Right cardiac atrium (tissue), 5 donors: ENCODE measurements around the gene RBL1. TPM values are rescaled to one million over a fixed set of nuclear protein-coding genes. Genes with fewer than 3 reads are reported as not detected.
"Not testable (repeated sequence)": the region's sequence is repeated elsewhere in the genome, so short reads cannot be mapped to it uniquely, and the experiment has no call there.

Experiments
- ATAC-seq, 2 donors: fragments of 200-7000 bp; cut with Tn5 transposase; one replicate each; pipeline versions ENCODE4 v1.8.0 to v1.9.1; 2020; ENCODE audit warnings: moderate library complexity in 2 of 2, mild to moderate bottlenecking in 1 of 2
- DNase-seq, 3 donors: peaks; one replicate each; pipeline ENCODE4 v3.0.0-alpha.2; 2020
- H3K27ac ChIP-seq: one replicate; pipeline ENCODE4 v1.5.1; 2013; ENCODE audit warnings: mild to moderate bottlenecking, low read length, control low read depth, moderate library complexity
- H3K27me3 ChIP-seq: one replicate; pipeline ENCODE4 v1.6.1; 2013; ENCODE audit not compliant: control insufficient read depth, insufficient read depth
- H3K4me1 ChIP-seq: one replicate; pipeline ENCODE4 v1.6.1; 2013; ENCODE audit warnings: low read length; ENCODE audit not compliant: control insufficient read depth, insufficient read depth
- H3K4me3 ChIP-seq: one replicate; pipeline ENCODE4 v1.5.1; 2013; ENCODE audit warnings: low read length, control low read depth
- H3K9me3 ChIP-seq: one replicate; pipeline ENCODE4 v1.6.1; 2013; ENCODE audit warnings: low read length; ENCODE audit not compliant: control insufficient read depth
- WGBS: extraction: QIAGEN DNeasy Blood & Tissue Kit; methylation state at CpG from one replicate; pipeline ENCODE4 v1.1.7; 2013; 5-methylcytosine and 5-hydroxymethylcytosine counted together
- intact Hi-C, 4 donors: fragments of 100-400 bp; cut with DNase I; formaldehyde crosslinking; loops; one replicate each; pipeline versions ENCODE4 v1.11.0 to v1.14.0; 2022 to 2023
- polyA plus RNA-seq: library from polyadenylated mRNA; stranded (reverse); fragments of 200-250 nt; gene quantifications from one replicate; pipeline ENCODE4 v1.2.3, GENCODE V29; 2013
- total RNA-seq, 4 donors: library from RNA; stranded (reverse); fragmentation: NEBNext Ultra II Directional; extraction: Animal tissue kit (Norgen Biotek cat#: 25700); gene quantifications; one replicate each; pipeline ENCODE4 v1.2.1, GENCODE V29; 2021
- donor health status: healthy with polysubstance abuse.
- donor health status: DM: no; HTN: yes; CAD: no.
- donor health status: DM: no; HTN: no; CAD: no.
- donor health status: DM: no; HTN: yes; CAD: no; lungs with severe emphysema.
- donor health status: DM: yes; HTN: yes; CAD: no.

Gene RBL1
- total and polyA plus RNA-seq, 5 donors: 1.3 to 4.2 (median 3.7) TPM

DNA sequence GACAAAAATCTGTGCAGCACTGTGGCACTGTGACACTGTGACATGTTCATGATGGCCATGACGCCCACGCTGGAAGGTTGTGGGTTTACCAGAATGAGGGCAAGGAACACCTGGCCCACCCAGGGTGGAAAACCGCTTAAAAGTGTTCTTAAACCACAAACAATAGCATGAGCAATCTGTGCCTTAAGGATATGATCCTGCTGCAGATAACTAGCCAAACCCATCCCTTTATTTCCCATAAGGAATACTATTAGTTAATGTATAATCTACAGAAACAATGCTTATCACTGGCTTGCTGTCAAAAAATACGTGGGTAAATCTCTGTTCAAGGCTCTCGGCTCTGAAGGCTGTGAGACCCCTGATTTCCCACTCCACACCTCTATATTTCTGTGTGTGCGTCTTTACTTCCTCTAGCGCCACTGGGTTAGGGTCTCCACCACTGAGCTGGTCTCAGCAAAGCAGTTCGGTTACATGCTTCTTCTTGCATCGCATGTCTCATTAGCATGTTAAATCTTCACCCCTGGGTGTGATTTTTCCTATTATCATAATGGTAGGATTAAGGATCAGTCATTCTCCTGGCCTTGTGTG, 133.3 kb downstream of the RBL1 start:
- ATAC-seq: not testable (repeated sequence)
- WGBS: 79% methylated on average over 9 of the region's 9 CpGs

DNA sequence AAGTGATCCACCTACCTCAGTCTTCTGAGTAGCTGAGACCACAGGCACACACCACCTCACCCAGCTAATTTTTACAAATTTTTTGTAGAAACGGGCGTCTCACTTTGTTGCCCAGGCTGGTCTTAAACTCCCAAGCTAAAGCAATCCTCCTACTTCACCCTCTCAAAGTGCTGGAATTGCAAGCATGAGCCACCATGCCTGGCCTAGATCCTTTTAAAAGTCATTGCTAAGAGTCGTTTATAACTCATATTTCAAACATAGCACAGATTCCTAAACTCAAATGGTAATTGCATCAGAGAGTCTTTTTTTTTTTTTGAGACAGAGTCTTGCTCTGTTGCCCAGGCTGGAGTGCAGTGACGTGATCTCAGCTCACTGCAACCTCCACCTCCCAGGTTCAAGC, 136.6 kb downstream of the RBL1 start:
- no peak overlapping the region for H3K4me3 ChIP-seq
- ATAC-seq: no peak
- no peak overlapping the region for H3K27ac ChIP-seq
- no peaks in the 10 kb centered on the region for H3K4me1 ChIP-seq
- no peaks in the 10 kb centered on the region for H3K9me3 ChIP-seq
- WGBS: 83% methylated on average over 4 of the region's 4 CpGs
- intact Hi-C loops: no loop called here
- DNase-seq: no peak
- no peaks in the 10 kb centered on the region for H3K27me3 ChIP-seq

More for the DNA sequence above, 133.3 kb downstream of the RBL1 start:
- H3K4me1 ChIP-seq, DNase-seq, H3K4me3 ChIP-seq, intact Hi-C loops, H3K27ac ChIP-seq, H3K9me3 ChIP-seq, H3K27me3 ChIP-seq: not testable (repeated sequence)

DNA sequence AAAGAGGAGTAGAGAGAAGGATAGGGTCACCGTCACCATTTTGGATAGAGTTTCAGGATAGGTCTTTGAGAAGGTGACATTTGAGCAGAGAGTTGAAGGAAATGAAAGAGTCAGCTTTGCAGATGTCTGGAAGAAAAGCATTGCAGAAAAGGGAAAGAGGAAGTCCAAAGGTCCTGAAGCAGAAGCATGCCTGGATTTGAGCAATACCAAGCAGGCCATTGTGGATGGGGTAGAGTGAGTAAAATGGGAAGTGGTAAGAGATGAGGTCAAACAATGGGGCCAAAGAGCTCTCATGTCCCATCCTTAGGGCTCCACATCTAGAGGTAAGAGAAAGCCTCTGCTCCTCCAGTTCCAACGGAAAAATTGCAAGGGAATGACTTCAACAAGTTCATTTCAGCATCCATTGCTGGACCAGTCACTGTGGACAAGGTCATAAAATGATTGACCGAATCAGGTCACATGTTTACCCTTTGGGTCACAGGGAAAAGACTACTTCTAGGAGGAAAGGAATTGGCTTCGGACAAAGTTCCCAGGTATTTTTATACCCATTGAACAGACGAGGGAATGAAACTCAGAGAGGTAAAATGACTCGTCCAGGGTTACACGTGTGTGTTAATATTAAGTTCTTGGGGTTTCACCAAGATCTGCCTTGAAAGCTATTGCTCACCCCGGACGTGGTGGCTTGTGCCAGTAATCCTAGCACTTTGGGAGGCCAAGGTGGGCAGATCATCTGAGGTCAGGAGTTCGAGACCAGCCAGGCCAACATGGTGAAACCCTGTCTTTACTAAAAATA, 137.7 kb downstream of the RBL1 start:
- no peaks in the 10 kb centered on the region for H3K27me3 ChIP-seq
- no peak overlapping the region for H3K27ac ChIP-seq
- no peaks in the 10 kb centered on the region for H3K9me3 ChIP-seq
- 85% methylated on average over 10 of the region's 10 CpGs for WGBS
- peak in 1 of 2 donors; percentile 57 for ATAC-seq
- H3K4me3 ChIP-seq: no peak overlapping the region
- DNase-seq: no peak
- intact Hi-C loops: no loop called here
- H3K4me1 ChIP-seq: no peaks in the 10 kb centered on the region

- DNase-seq: no peak
- Histone ChIP-seq H3K9me3 (no peaks in the 10 kb centered on the region), H3K4me1 (no peaks in the 10 kb centered on the region), H3K27me3 (no peaks in the 10 kb centered on the region), H3K27ac (no peak overlapping the region), H3K4me3 (no peak overlapping the region)
- intact Hi-C loops: no loop called here
- ATAC-seq: no peak
- 90% methylated on average over 2 of the region's 2 CpGs for WGBS
These were observed 139.1 kb downstream of the RBL1 start for GRCh38 chr20:36956674-36957073.

- intact Hi-C loops: no loop called here
- ATAC-seq (no peak), DNase-seq (no peak)
- Histone ChIP-seq H3K4me3 (no peak overlapping the region), H3K9me3 (no peaks in the 10 kb centered on the region), H3K27me3 (no peaks in the 10 kb centered on the region), H3K4me1 (no peaks in the 10 kb centered on the region), H3K27ac (no peak overlapping the region)
- WGBS: 57% methylated on average over 3 of the region's 3 CpGs
These were observed 139.8 kb downstream of the RBL1 start for GRCh38 chr20:36956016-36956415.

- no peak for DNase-seq
- Histone ChIP-seq H3K27me3 (no peaks in the 10 kb centered on the region), H3K4me3 (peak overlapping the region; percentile 52), H3K9me3 (no peaks in the 10 kb centered on the region), H3K4me1 (peaks cover 7% of the 10 kb centered on the region), H3K27ac (peak overlapping the region; percentile 65)
- intact Hi-C loops: no loop called here
- ATAC-seq: no peak
- WGBS: 35% methylated on average over 11 of the region's 11 CpGs
These were observed 143.6 kb downstream of the RBL1 start for GRCh38 chr20:36951979-36952738.

DNA sequence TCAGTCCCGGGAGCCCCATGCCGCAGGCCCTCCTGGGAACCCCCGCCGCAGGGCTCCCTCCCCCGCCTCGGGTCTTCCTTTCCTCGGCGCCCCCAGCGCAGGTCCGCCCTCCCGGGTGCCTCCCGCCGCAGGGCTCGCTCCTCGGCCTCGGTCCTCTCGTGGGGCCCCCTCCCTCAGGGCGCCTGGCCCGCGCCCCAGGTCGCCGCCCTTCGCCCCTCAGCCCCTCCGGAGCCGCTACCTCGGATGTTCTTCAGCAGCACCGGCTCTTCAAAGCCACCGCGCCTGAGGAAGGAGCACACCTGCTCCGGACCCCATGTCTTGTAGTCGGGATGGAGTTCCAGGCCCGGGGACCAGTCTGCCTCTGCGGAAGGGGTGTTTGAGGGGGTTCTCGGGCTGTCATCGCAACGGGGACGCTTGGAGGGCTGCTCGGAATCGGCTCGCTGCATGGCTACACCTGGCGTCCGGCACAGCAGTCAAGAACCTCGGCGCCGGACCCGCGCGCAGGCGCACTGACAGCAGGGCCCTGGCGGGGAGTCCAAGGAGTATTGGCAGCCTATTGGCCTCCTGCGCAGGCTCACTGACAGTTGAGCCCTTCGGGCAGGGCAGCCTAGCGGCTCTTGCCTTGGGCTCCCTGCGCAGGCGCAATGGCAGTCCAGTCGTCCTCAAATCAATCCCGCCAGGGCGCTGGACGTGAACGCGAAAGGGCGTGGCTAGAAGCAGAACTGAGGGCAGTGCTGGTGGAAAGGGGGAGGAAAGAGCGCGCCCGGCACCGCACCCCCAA, 144.4 kb downstream of the RBL1 start, which contains the start of gene SAMHD1:
Gene SAMHD1 (minus strand): TSS at position 511 of the 781 bp plus-strand sequence. CDS start 65 bp downstream, at position 446.
- WGBS: under 1% methylated on average over 66 of the region's 66 CpGs
- H3K27me3 ChIP-seq: no peaks in the 10 kb centered on the region
- H3K4me3 ChIP-seq: peak within 1 kb of the TSS; percentile 93
- H3K4me1 ChIP-seq: peaks cover 7% of the 10 kb centered on the region
- no peaks in the 10 kb centered on the region for H3K9me3 ChIP-seq
- peak; percentile 96 for ATAC-seq
- peak within 1 kb of the TSS; percentile 91 for H3K27ac ChIP-seq
- intact Hi-C loops: no loop called here
- DNase-seq: peak; percentile 98 to 99 (median 99)

- Histone ChIP-seq H3K4me1 (peaks cover 8% of the 10 kb centered on the region), H3K9me3 (no peaks in the 10 kb centered on the region), H3K27me3 (no peaks in the 10 kb centered on the region), H3K4me3 (peak overlapping the region; percentile 93), H3K27ac (peak overlapping the region; percentile 91)
- WGBS: 2% methylated on average over 24 of the region's 24 CpGs
- DNase-seq: peak in 2 of 3 donors; percentile 30 to 81
- ATAC-seq: peak; percentile 1 to 34
- intact Hi-C loops: no loop called here
These were observed 145.2 kb downstream of the RBL1 start for GRCh38 chr20:36950414-36951197.
